NT2/D1 (cell line): ENCODE results near the gene PRTFDC1.

Experiments used
- DNase-seq: peaks from one replicate; pipeline ENCODE4 v3.0.0-alpha.2; 2011; ENCODE audit warnings: low read depth, low spot score
- H3K27me3 ChIP-seq: 2 replicates; pipeline ENCODE4 v1.6.0; 2011; ENCODE audit warnings: mild to moderate bottlenecking; ENCODE audit not compliant: insufficient read length, insufficient read depth
- H3K36me3 ChIP-seq: 2 replicates; pipeline ENCODE4 v1.6.1; 2011; ENCODE audit warnings: mild to moderate bottlenecking, low read length, mixed read lengths; ENCODE audit not compliant: insufficient read depth, insufficient read length
- H3K4me1 ChIP-seq: 2 replicates; pipeline ENCODE4 v1.5.1; 2011; ENCODE audit not compliant: insufficient read depth, insufficient read length
- H3K4me3 ChIP-seq: 2 replicates; pipeline ENCODE4 v1.5.1; 2011; ENCODE audit warnings: low read depth; ENCODE audit not compliant: insufficient read length
- H3K9ac ChIP-seq: 2 replicates; pipeline ENCODE4 v1.6.0; 2011; ENCODE audit warnings: low read depth; ENCODE audit not compliant: insufficient read length
- H3K9me3 ChIP-seq: 2 replicates; pipeline ENCODE4 v1.5.1; 2011; ENCODE audit warnings: mild to moderate bottlenecking, low read length; ENCODE audit not compliant: insufficient read depth
- SUZ12 ChIP-seq: IDR thresholded peaks from 2 replicates; pipeline ENCODE4 v1.6.1; 2011; ENCODE audit not compliant: insufficient read length, insufficient read depth; ENCODE audit errors: extremely low read depth
- YY1 ChIP-seq: IDR thresholded peaks from 2 replicates; pipeline ENCODE4 v1.6.1; 2011; ENCODE audit not compliant: insufficient read length, insufficient read depth
- ZNF274 ChIP-seq: IDR thresholded peaks from 2 replicates; pipeline ENCODE4 v1.6.1; 2011; ENCODE audit warnings: mild to moderate bottlenecking, low read depth, low read length

PRTFDC1 gene

DNA sequence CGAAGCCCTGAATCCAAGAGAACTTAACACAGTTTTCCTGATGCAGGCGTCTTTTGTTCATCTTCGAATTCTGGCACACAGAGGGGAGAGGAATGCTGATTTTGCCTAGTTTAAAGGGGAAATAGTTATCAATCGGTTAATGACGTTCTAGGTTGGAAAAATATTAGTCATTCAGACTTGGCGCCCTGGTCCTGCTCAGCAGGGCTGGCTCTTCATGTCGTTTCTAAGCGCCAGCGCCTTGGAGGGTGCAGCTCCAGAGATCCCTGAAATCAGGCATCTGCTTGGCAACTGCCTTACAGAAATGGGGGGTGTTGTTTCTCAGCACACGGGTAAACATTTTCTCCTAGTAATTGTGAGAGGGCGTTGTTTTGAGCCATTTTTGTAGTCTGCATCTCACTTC, 1.3 kb upstream of the PRTFDC1 start:
- peak overlapping the region; percentile 93 for H3K9ac ChIP-seq
- no peaks in the 10 kb centered on the region for H3K9me3 ChIP-seq
- no peak for DNase-seq
- H3K4me3 ChIP-seq: no peak overlapping the region
- H3K27me3 ChIP-seq: no peaks in the 10 kb centered on the region
- TF ChIP-seq ZNF274 (no peak), YY1 (no peak), SUZ12 (no peak)
- peaks cover 9% of the 10 kb centered on the region for H3K4me1 ChIP-seq
- H3K36me3 ChIP-seq: no peaks in the 10 kb centered on the region

DNA sequence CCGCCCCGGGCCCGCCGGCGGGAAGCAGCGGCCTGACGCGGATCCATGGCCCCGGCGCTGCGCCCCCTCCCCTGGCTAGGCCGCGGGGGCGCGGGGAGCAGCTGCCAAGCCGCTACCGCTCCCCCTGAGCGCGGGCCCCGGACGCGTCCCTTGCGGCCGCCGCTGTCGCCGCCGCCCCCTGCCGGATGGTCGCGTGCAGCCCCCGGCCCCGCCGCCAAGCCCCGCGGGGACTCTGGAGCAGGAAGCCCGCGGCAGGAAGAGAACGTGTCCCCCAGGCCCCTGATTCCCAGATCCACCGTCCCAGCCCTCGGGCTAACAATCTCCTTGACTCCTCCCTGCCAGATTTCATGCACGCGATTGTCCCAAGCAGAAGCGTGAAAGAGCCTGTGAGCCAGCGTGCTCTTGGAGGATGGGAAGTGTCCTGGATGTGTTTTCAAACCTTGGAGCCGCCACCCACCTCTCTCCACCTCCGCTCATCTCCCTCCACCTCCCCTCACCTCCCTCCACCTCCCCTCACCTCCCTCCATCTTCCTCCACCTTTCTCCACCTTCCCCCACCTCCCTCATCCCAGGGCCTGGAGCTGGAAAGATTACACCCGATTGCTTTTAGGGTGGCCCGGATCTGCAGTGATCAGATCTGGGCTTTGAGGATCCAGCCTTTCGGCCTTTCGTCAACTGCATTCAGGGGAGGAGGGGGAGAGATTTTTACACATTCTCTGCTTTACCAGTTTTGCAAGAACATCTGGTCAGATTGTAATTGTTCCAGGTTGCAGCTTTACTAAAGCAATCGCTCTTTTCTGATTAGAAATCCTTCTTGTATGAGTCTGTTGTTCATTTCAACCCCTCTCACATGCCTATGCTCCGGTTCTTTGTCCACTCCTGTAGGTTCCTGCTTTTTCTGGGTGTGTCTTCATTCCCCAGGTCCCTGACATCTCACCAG, 570 bp upstream of the PRTFDC1 start:
- H3K27me3 ChIP-seq: no peaks in the 10 kb centered on the region
- peak overlapping the region; percentile 93 for H3K9ac ChIP-seq
- TF ChIP-seq YY1: peak; percentile 40
- no peak for TF ChIP-seq SUZ12
- no peak for TF ChIP-seq ZNF274
- no peaks in the 10 kb centered on the region for H3K36me3 ChIP-seq
- peak; percentile 71 for DNase-seq
- peaks cover 9% of the 10 kb centered on the region for H3K4me1 ChIP-seq
- H3K9me3 ChIP-seq: no peaks in the 10 kb centered on the region
- H3K4me3 ChIP-seq: peak overlapping the region; percentile 82

DNA sequence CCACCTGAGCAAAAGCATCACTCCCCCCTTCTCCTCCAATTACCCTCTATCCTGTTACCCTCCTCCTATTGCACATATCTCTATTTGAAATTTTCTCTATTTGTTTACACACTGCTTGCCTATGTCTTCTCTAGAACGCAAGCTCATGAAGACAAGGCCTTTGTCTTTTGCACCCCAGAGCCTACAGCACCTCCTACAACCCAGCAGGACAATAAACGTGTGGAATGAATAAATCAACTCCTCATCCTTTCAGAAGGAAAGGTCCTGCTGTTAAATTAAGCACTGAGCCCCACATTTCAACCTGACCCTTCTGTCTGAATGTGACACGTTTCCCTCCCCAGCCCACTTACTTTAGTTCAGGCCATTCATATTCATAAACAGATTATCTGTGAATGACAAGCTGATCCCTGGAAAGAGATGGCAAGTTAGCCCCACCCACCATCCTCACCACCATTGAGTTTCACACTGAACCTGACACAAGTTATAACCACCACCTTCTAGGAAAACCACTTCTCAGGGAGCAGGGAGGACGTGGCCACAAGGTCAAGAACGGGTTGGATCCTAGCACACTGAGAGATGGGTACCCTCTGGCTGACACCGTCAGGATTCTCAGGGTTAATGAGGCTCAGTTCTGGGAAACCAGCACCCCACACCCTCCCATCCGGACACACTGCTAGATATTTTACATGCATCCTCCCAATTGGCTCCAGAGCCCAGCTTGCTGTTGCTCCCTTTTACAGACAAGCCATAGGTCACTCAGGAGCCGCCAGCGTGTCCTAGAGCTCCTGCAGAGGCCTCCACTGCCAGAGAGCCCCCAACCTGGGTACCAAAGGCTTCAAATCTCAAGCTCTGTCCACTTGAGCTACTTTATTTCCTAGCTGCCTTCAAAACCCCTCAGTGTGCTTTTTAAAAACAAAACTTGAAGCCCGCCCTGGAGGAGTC, 934 bp downstream of the PRTFDC1 start:
- peak; percentile 84 for DNase-seq
- TF ChIP-seq YY1 (no peak), ZNF274 (no peak), SUZ12 (no peak)
- peak overlapping the region; percentile 95 for H3K9ac ChIP-seq
- no peaks in the 10 kb centered on the region for H3K9me3 ChIP-seq
- peaks cover 9% of the 10 kb centered on the region for H3K4me1 ChIP-seq
- H3K27me3 ChIP-seq: no peaks in the 10 kb centered on the region
- H3K36me3 ChIP-seq: no peaks in the 10 kb centered on the region
- peak overlapping the region; percentile 82 for H3K4me3 ChIP-seq

DNA sequence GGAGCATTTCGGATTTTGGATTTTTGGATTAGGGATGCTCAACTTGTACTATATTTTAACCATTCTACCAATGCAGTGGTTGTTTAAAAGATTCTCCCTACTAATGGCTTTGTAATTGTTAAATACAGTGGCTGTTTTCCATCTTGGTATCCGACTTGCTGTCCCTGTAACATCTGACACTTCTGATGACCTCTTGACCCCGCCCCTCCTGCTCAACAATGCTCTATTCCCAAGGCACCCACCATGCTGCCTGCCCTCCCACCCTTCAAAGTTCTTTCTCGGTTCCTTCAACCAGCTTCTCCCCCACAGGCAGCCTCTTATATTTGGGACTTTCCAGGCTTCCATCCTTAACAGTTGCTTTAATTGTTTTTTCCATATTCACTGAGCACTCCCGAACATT, 2.0 kb downstream of the PRTFDC1 start:
- TF ChIP-seq ZNF274: no peak
- no peak for TF ChIP-seq YY1
- no peak for TF ChIP-seq SUZ12
- Histone ChIP-seq H3K4me1 (peaks cover 9% of the 10 kb centered on the region), H3K9me3 (no peaks in the 10 kb centered on the region), H3K27me3 (no peaks in the 10 kb centered on the region), H3K36me3 (no peaks in the 10 kb centered on the region), H3K9ac (no peak overlapping the region), H3K4me3 (no peak overlapping the region)
- no peak for DNase-seq

DNA sequence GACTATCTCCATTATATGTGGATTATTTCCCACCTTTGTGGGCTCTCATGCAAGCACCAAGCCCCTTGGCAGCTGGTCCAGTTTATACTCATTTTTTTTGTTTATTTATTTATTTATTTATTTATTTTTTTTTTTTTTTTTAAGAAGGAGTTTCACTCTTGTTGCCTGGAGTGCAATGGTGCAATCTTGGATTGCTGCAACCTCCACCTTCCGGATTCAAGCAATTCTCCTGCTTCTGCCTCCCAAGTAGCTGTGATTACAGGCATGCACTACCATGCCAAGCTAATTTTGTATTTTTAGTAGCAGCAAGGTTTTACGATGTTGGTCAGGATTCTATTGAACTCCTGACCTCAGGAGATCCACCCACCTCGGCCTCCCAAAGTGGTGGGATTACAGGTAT, 2.8 kb downstream of the PRTFDC1 start:
- Histone ChIP-seq H3K4me3 (no peak overlapping the region), H3K4me1 (peaks cover 9% of the 10 kb centered on the region), H3K9me3 (no peaks in the 10 kb centered on the region), H3K36me3 (no peaks in the 10 kb centered on the region), H3K27me3 (no peaks in the 10 kb centered on the region), H3K9ac (no peak overlapping the region)
- TF ChIP-seq ZNF274 (no peak), YY1 (no peak), SUZ12 (no peak)
- DNase-seq: no peak

DNA sequence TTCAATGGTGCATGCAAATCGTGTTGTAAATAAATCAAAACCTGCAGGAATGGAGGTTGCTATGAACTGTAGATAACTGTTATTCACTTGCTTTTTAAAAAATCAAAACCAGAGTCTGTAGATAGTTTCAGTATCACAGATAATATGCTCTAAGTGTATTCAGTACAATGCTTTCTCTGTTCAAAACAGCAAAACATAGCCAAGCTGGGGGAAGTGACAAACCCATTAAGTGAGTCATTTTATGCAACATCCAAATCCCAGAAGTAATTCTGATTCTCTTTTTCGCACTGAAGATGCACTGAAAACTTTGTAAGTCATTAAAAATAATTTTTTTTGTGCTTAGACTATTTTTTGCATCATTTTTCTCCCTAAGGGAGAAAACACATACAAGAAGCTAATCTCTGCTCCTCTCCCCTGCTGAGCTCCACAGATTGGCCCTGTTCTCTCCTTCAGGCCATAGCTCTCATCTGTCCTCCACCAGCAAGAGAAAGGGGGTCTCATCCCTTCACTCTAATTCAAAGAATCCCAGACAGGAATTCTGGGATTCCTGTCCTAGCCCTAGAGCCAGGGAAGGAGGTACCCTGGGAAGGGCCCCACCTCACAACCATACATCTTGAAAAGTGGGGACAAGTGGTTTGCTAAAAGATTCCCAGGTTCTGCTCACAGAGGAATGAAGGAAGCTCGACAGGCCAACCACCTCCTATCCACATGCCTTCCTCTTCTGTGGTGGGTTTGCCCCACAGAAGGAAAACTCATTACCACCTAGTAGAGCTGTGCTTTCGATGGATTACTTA, 4.9 kb downstream of the PRTFDC1 start:
- no peak overlapping the region for H3K9ac ChIP-seq
- no peak for DNase-seq
- H3K4me1 ChIP-seq: no peaks in the 10 kb centered on the region
- no peaks in the 10 kb centered on the region for H3K9me3 ChIP-seq
- H3K4me3 ChIP-seq: no peak overlapping the region
- no peaks in the 10 kb centered on the region for H3K36me3 ChIP-seq
- TF ChIP-seq YY1: no peak
- no peak for TF ChIP-seq ZNF274
- H3K27me3 ChIP-seq: no peaks in the 10 kb centered on the region
